Effector memory CD8-positive, alpha-beta T cell (primary cell): ENCODE measurements around the gene AKT3.
"Not testable (repeated sequence)": the region's sequence is repeated elsewhere in the genome, so short reads cannot be mapped to it uniquely, and the experiment has no call there.

Experiments
- ATAC-seq: fragments of 150-1000 bp; cut with Tn5 transposase; replicated peaks from 2 replicates; pipeline ENCODE4 v1.10.0; 2021; ENCODE audit warnings: mild to moderate bottlenecking, moderate library complexity
- DNase-seq, 3 experiments: peaks; one replicate each; pipeline ENCODE4 v3.0.0; 2021
- H3K27ac Mint-ChIP-seq, 2 donors: one replicate each; pipeline ENCODE4 v1.8.0; 2022; ENCODE audit warnings: mild to moderate bottlenecking in 2 of 2, mixed read lengths in 2 of 2, moderate library complexity in 2 of 2
- H3K27me3 Mint-ChIP-seq, 2 donors: one replicate each; pipeline ENCODE4 v1.8.0; 2022; ENCODE audit warnings: mixed read lengths in 2 of 2
- H3K36me3 Mint-ChIP-seq: one replicate; pipeline ENCODE4 v1.8.0; 2022; ENCODE audit warnings: mild to moderate bottlenecking, moderate library complexity, mixed read lengths; ENCODE audit not compliant: insufficient read depth
- H3K4me1 Mint-ChIP-seq, 2 donors: one replicate each; pipeline ENCODE4 v1.8.0; 2022; ENCODE audit warnings: low read depth in 2 of 2, mixed read lengths in 2 of 2
- H3K4me3 Mint-ChIP-seq, 2 donors: one replicate each; pipeline ENCODE4 v1.8.0; 2022; ENCODE audit warnings: mild to moderate bottlenecking in 2 of 2, mixed read lengths in 2 of 2, moderate library complexity in 2 of 2
- H3K9me3 Mint-ChIP-seq, 2 donors: one replicate each; pipeline ENCODE4 v1.8.0; 2022; ENCODE audit warnings: mixed read lengths in 2 of 2

AKT3 gene

GRCh38 chr1:243824907-243825306 is 25.1 kb downstream of the AKT3 start:
- H3K4me1 Mint-ChIP-seq = peaks cover 34 to 46% of the 10 kb centered on the region in 2 donors
- H3K27me3 Mint-ChIP-seq, DNase-seq, H3K36me3 Mint-ChIP-seq, ATAC-seq, H3K4me3 Mint-ChIP-seq: not testable (repeated sequence)
- H3K27ac Mint-ChIP-seq = peak overlapping the region; percentile 16 to 39
- peaks cover 11 to 23% of the 10 kb centered on the region in 2 donors for H3K9me3 Mint-ChIP-seq

- H3K36me3 Mint-ChIP-seq = peaks cover 8% of the 10 kb centered on the region
- H3K27me3 Mint-ChIP-seq = no peaks in the 10 kb centered on the region
- H3K4me3 Mint-ChIP-seq = no peak overlapping the region
- DNase-seq (no peak), ATAC-seq (no peak)
- H3K27ac Mint-ChIP-seq = peak overlapping the region in 1 of 2 donors; percentile 18
- peaks cover 11 to 23% of the 10 kb centered on the region in 2 donors for H3K9me3 Mint-ChIP-seq
- H3K4me1 Mint-ChIP-seq = peaks cover 28 to 42% of the 10 kb centered on the region in 2 donors
Observed at GRCh38 chr1:243821177-243821680, 28.8 kb downstream of the AKT3 start.

GRCh38 chr1:243819438-243819839 is 30.6 kb downstream of the AKT3 start:
- DNase-seq = no peak
- no peak overlapping the region for H3K27ac Mint-ChIP-seq
- H3K36me3 Mint-ChIP-seq = peaks cover 8% of the 10 kb centered on the region
- no peak overlapping the region for H3K4me3 Mint-ChIP-seq
- H3K9me3 Mint-ChIP-seq = peaks cover 12 to 23% of the 10 kb centered on the region in 2 donors
- no peak for ATAC-seq
- H3K27me3 Mint-ChIP-seq = no peaks in the 10 kb centered on the region
- H3K4me1 Mint-ChIP-seq = peaks cover 23 to 46% of the 10 kb centered on the region in 2 donors

- Mint-ChIP-seq H3K9me3 (peaks cover 13 to 23% of the 10 kb centered on the region in 2 donors), H3K36me3 (peaks cover 8% of the 10 kb centered on the region), H3K27ac (no peak overlapping the region), H3K4me1 (peaks cover 19 to 43% of the 10 kb centered on the region in 2 donors), H3K27me3 (no peaks in the 10 kb centered on the region), H3K4me3 (no peak overlapping the region)
- DNase-seq (no peak), ATAC-seq (no peak)
Observed at GRCh38 chr1:243818978-243819377, 31.1 kb downstream of the AKT3 start.

- no peaks in the 10 kb centered on the region for H3K27me3 Mint-ChIP-seq
- no peak overlapping the region for H3K4me3 Mint-ChIP-seq
- ATAC-seq = no peak
Observed at GRCh38 chr1:243814718-243815117, 35.3 kb downstream of the AKT3 start.

GRCh38 chr1:243807346-243807745 is 42.7 kb downstream of the AKT3 start:
- ATAC-seq, H3K9me3 Mint-ChIP-seq, H3K4me3 Mint-ChIP-seq, H3K36me3 Mint-ChIP-seq, DNase-seq, H3K27me3 Mint-ChIP-seq: not testable (repeated sequence)
- Mint-ChIP-seq H3K27ac (peak overlapping the region; percentile 30 to 73), H3K4me1 (peaks cover 54 to 70% of the 10 kb centered on the region in 2 donors)

More at GRCh38 chr1:243814718-243815117, 35.3 kb downstream of the AKT3 start:
- peaks cover 17 to 37% of the 10 kb centered on the region in 2 donors for H3K4me1 Mint-ChIP-seq
- peaks cover 5% of the 10 kb centered on the region for H3K36me3 Mint-ChIP-seq
- H3K9me3 Mint-ChIP-seq = peaks cover 0 to 2% of the 10 kb centered on the region in 2 donors
- H3K27ac Mint-ChIP-seq = peak overlapping the region; percentile 1 to 11
- no peak for DNase-seq

GRCh38 chr1:243806310-243806709 is 43.7 kb downstream of the AKT3 start:
- Mint-ChIP-seq H3K36me3 (peaks cover 5% of the 10 kb centered on the region), H3K9me3 (no peaks in the 10 kb centered on the region), H3K4me3 (peak overlapping the region in 1 of 2 donors; percentile 16), H3K4me1 (peaks cover 50 to 67% of the 10 kb centered on the region in 2 donors), H3K27ac (no peak overlapping the region), H3K27me3 (no peaks in the 10 kb centered on the region)
- no peak for DNase-seq
- no peak for ATAC-seq

- H3K4me1 Mint-ChIP-seq = peaks cover 38 to 52% of the 10 kb centered on the region in 2 donors
Observed at GRCh38 chr1:243802736-243803135, 47.3 kb downstream of the AKT3 start.

GRCh38 chr1:243801378-243801777 is 48.7 kb downstream of the AKT3 start:
- Mint-ChIP-seq H3K27me3 (no peaks in the 10 kb centered on the region), H3K36me3 (peaks cover 6% of the 10 kb centered on the region), H3K4me1 (peaks cover 34 to 48% of the 10 kb centered on the region in 2 donors), H3K9me3 (no peaks in the 10 kb centered on the region), H3K4me3 (no peak overlapping the region), H3K27ac (no peak overlapping the region)
- DNase-seq (no peak), ATAC-seq (no peak)

More at GRCh38 chr1:243802736-243803135, 47.3 kb downstream of the AKT3 start:
- H3K9me3 Mint-ChIP-seq = no peaks in the 10 kb centered on the region
- H3K4me3 Mint-ChIP-seq = no peak overlapping the region
- no peak for DNase-seq
- no peaks in the 10 kb centered on the region for H3K27me3 Mint-ChIP-seq
- no peak overlapping the region for H3K27ac Mint-ChIP-seq
- peaks cover 5% of the 10 kb centered on the region for H3K36me3 Mint-ChIP-seq
- ATAC-seq = no peak

- peak overlapping the region; percentile 15 to 36 for H3K27ac Mint-ChIP-seq
- no peak for DNase-seq
- H3K9me3 Mint-ChIP-seq = no peaks in the 10 kb centered on the region
- no peaks in the 10 kb centered on the region for H3K27me3 Mint-ChIP-seq
- H3K4me1 Mint-ChIP-seq = peaks cover 31 to 44% of the 10 kb centered on the region in 2 donors
- peaks cover 13% of the 10 kb centered on the region for H3K36me3 Mint-ChIP-seq
- no peak overlapping the region for H3K4me3 Mint-ChIP-seq
- ATAC-seq = no peak
Observed at GRCh38 chr1:243799908-243800307, 50.1 kb downstream of the AKT3 start.

GRCh38 chr1:243798726-243799125 is 51.3 kb downstream of the AKT3 start:
- H3K4me3 Mint-ChIP-seq = no peak overlapping the region
- peaks cover 30 to 47% of the 10 kb centered on the region in 2 donors for H3K4me1 Mint-ChIP-seq
- H3K27me3 Mint-ChIP-seq = no peaks in the 10 kb centered on the region
- H3K27ac Mint-ChIP-seq = peak overlapping the region in 1 of 2 donors; percentile 15
- peaks cover 12% of the 10 kb centered on the region for H3K36me3 Mint-ChIP-seq
- ATAC-seq (no peak), DNase-seq (no peak)
- H3K9me3 Mint-ChIP-seq = no peaks in the 10 kb centered on the region

- Mint-ChIP-seq H3K27ac (no peak overlapping the region), H3K4me1 (peaks cover 43 to 60% of the 10 kb centered on the region in 2 donors), H3K27me3 (no peaks in the 10 kb centered on the region), H3K4me3 (no peak overlapping the region), H3K9me3 (no peaks in the 10 kb centered on the region), H3K36me3 (peaks cover 8% of the 10 kb centered on the region)
- no peak for DNase-seq
- ATAC-seq = no peak
Observed at GRCh38 chr1:243796016-243796415, 54.0 kb downstream of the AKT3 start.

GRCh38 chr1:243793298-243793697 is 56.7 kb downstream of the AKT3 start:
- no peak for DNase-seq
- Mint-ChIP-seq H3K27ac (peak overlapping the region; percentile 63 to 85), H3K27me3 (no peaks in the 10 kb centered on the region), H3K4me3 (no peak overlapping the region), H3K4me1 (peaks cover 40 to 56% of the 10 kb centered on the region in 2 donors), H3K36me3 (peaks cover 8% of the 10 kb centered on the region), H3K9me3 (no peaks in the 10 kb centered on the region)
- no peak for ATAC-seq

- peaks cover 8% of the 10 kb centered on the region for H3K36me3 Mint-ChIP-seq
Observed at GRCh38 chr1:243792891-243793290, 57.2 kb downstream of the AKT3 start.

More at GRCh38 chr1:243792891-243793290, 57.2 kb downstream of the AKT3 start:
- DNase-seq (no peak), ATAC-seq (no peak)
- peaks cover 40 to 57% of the 10 kb centered on the region in 2 donors for H3K4me1 Mint-ChIP-seq
- peak overlapping the region; percentile 63 to 85 for H3K27ac Mint-ChIP-seq
- H3K27me3 Mint-ChIP-seq = no peaks in the 10 kb centered on the region
- no peaks in the 10 kb centered on the region for H3K9me3 Mint-ChIP-seq
- H3K4me3 Mint-ChIP-seq = peak overlapping the region in 1 of 2 donors; percentile 55
